Measurements from ENCODE around the gene PTCH2.

PTCH2 gene

DNA sequence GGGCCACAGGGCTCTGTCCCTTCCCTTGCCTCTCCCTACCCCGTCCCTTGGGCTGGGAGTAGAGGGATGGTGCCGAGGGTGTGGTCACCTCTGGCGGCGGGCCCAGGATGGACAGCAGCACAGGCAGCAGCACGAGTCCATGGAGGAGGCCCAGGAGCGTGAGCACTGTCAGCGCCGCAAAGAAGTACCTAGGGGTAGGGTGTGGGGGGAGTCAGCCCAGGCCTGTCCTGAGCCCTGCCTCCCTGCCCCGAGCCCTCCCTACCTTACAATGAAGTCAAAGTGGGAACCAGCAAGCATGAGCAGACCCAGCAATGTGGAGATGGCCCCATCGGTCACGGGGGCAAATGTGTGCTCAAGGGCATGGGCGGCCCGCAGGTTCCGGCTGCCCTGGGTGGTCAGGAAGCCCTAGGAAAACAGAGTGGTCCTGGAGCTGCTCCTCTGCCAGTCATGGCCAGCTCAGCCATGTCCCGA is 20.0 kb downstream of the PTCH2 start:
- no peak overlapping the region for H3K27ac ChIP-seq
- no peaks in the 10 kb centered on the region for H3K36me3 ChIP-seq (replicated peaks)
- H3K27me3 ChIP-seq (replicated peaks), result no peaks in the 10 kb centered on the region
- TF ChIP-seq, protein P1, sequence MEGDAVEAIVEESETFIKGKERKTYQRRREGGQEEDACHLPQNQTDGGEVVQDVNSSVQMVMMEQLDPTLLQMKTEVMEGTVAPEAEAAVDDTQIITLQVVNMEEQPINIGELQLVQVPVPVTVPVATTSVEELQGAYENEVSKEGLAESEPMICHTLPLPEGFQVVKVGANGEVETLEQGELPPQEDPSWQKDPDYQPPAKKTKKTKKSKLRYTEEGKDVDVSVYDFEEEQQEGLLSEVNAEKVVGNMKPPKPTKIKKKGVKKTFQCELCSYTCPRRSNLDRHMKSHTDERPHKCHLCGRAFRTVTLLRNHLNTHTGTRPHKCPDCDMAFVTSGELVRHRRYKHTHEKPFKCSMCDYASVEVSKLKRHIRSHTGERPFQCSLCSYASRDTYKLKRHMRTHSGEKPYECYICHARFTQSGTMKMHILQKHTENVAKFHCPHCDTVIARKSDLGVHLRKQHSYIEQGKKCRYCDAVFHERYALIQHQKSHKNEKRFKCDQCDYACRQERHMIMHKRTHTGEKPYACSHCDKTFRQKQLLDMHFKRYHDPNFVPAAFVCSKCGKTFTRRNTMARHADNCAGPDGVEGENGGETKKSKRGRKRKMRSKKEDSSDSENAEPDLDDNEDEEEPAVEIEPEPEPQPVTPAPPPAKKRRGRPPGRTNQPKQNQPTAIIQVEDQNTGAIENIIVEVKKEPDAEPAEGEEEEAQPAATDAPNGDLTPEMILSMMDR (IDR thresholded peaks at IDR 0.05; ENCODE audit: low read depth, low read length, missing control alignments), result no peak
- in situ Hi-C loops (cut with HindIII; ENCODE audit: low pct_ligation_motif_present, low sequenced_read_pairs), result no loop called here
- DNase-seq, result no peak
- H3K4me3 ChIP-seq (ENCODE audit: low read depth, low read length), result no peak overlapping the region

DNA sequence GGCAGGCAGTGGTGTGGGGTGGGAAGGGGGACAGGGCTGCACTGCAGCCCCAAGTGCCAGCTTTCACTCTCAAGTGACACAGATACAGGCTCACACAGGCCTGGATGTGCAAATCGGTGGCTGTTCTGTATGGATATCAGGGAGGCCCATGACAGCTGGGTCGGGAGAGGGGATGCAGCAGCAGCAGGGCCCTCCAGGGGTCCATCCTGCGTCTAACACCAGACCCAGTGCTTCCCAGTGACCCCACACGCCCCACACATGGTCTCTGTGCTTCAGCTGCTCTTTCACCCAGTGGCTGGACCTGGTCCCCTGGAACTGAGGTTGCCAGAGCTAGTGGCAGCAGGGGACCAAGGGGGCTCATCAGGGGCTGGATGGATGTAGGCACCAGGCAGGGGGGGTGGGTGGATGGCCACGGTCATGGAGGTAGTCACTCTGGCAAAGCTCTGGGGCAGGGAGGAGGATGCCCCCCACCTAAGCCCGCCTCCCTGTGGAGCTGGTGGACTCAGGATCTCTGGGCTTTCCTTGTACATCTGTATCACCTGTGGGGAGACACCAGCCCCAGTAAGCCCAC is 20.8 kb downstream of the PTCH2 start:
- no peak overlapping the region for H3K27ac ChIP-seq
- H3K27me3 ChIP-seq (replicated peaks), result no peaks in the 10 kb centered on the region
- no peak overlapping the region for H3K4me3 ChIP-seq (ENCODE audit: low read depth, low read length)
- TF ChIP-seq, protein P1 (IDR thresholded peaks at IDR 0.05; ENCODE audit: low read depth, low read length, missing control alignments), result no peak
- no peak for DNase-seq
- in situ Hi-C loops (cut with HindIII; ENCODE audit: low pct_ligation_motif_present, low sequenced_read_pairs), result no loop called here
- no peaks in the 10 kb centered on the region for H3K36me3 ChIP-seq (replicated peaks)

DNA sequence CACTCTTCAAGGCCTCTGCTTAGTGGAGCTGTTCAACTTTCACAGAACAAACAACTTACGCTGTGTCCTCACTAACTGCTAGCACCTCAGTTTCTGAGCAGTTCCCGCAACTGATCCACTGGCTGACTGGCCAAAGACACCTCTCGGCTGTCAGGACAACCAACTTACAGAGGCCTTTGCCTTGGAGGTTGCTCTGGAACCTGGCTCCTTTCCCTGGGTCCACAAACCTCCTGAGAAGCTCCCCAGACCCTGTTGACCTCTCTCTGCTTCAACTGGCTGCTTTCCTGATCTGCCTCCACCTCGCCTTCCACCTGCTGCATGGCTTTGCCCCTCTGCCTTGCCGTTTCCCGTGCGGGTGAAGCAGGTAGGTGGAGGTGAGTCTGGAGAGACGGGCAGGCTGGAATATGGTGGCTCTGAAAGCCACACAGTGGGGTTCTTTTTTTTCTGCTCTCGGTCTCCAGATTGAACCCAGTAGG is 21.8 kb downstream of the PTCH2 start:
- no peaks in the 10 kb centered on the region for H3K36me3 ChIP-seq (replicated peaks)
- no peak for DNase-seq
- in situ Hi-C loops (cut with HindIII; ENCODE audit: low pct_ligation_motif_present, low sequenced_read_pairs), result no loop called here
- H3K27me3 ChIP-seq (replicated peaks), result no peaks in the 10 kb centered on the region
- H3K27ac ChIP-seq, result no peak overlapping the region
- TF ChIP-seq, protein P1 (IDR thresholded peaks at IDR 0.05; ENCODE audit: low read depth, low read length, missing control alignments), result no peak
- H3K4me3 ChIP-seq (ENCODE audit: low read depth, low read length), result no peak overlapping the region

DNA sequence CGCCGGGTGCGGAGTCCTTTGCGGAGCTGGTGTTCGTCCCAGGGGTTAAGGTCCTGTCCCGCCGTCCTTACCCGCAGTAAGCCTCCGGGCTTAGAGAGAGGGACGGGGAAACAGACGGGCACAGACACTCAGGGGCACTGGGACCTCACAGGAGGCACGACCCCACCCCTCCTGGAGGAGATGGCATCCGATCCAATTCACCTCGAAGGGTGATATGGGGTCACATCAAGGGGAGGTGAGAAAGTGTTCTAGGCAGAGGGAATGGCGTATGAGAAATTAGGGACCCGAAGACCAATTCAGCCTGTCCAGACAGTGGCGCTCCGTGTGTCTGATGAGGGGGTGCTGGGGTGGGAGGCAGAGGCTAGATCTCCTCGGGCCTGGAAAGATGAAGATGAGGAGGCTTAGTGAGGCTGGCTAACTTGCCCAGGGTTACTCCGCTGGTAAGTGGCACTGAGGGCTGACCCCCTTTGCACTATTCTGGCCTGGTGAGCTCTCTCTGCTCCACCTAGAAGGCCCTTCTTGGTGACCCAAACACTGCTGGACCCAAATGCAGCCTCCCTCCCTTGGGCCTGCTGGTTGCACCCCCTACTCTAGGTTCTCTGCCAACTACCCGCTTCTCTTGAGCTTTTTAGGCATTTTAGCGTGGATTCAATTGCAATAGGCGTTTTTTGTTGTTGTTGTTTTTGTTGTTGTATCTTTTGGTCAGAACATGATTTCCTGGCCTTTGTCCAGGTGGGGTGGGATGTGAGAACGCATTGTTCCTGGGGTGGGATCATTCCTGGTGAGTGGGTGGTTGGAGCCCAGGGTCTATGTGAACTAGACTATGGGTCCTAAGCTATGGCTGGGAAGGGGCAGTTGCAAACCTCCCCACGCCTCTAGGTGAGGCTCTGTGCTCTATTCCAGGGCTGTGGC is 22.5 kb downstream of the PTCH2 start:
- DNase-seq, result no peak
- peak overlapping the region; percentile 99 for H3K27ac ChIP-seq
- H3K36me3 ChIP-seq (replicated peaks), result peaks cover 3% of the 10 kb centered on the region
- H3K4me3 ChIP-seq (ENCODE audit: low read depth, low read length), result peak overlapping the region; percentile 65
- TF ChIP-seq, protein P1 (IDR thresholded peaks at IDR 0.05; ENCODE audit: low read depth, low read length, missing control alignments), result no peak
- in situ Hi-C loops (cut with HindIII; ENCODE audit: low pct_ligation_motif_present, low sequenced_read_pairs), result no loop called here
- no peaks in the 10 kb centered on the region for H3K27me3 ChIP-seq (replicated peaks)

DNA sequence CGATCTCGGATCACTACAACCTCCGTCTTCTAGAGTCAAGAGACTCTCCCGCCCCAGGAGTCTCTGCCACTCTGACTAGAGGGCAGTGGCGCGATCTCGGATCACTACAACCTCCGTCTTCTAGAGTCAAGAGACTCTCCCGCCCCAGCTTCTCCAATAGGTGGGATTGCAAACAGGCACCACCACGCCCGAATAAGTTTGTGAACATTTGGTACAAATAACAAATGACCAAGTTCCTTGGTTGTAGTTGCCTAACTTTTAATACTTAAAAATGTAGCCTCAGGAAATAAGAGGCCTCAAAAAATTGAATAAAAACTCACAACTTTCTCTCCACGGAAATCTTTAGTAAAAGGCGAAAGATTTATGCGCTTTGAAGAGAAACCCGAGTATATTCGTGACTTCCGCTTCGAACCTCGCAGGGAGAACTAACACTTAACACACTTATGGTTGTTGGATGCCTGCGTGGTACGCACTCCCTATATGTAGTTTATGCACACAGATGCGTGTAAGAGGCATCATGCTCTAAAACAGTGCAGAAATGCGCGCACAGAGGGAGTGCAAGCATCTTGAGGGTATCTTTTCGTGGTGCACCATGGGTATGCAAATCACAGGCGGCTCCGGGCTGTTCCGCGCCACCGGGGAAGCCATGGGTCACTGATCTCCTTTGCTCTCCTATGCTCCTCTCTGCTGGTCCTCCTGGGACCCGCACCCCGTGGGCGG is 23.3 kb downstream of the PTCH2 start:
- TF ChIP-seq, protein P1 (IDR thresholded peaks at IDR 0.05; ENCODE audit: low read depth, low read length, missing control alignments), result peak; percentile 21
- H3K27me3 ChIP-seq (replicated peaks), result no peaks in the 10 kb centered on the region
- in situ Hi-C loops (cut with HindIII; ENCODE audit: low pct_ligation_motif_present, low sequenced_read_pairs), result no loop called here
- peak overlapping the region; percentile 99 for H3K27ac ChIP-seq
- H3K4me3 ChIP-seq (ENCODE audit: low read depth, low read length), result peak overlapping the region; percentile 65
- H3K36me3 ChIP-seq (replicated peaks), result peaks cover 8% of the 10 kb centered on the region
- DNase-seq, result peak; percentile 92
